ENCODE data around the gene MYOG.

- TF ChIP-seq CTCF (IDR thresholded peaks at IDR 0.05) (peak; percentile 64 to 84 (median 74)), POLR2A (IDR thresholded peaks at IDR 0.05) (no peak)
Observed at GRCh38 chr1:203117611-203118575, 32.1 kb upstream of the MYOG start.

Data from adrenal gland (tissue), 5 donors.